Measurements from ENCODE around the gene EPHB6.

EPHB6 gene

GRCh38 chr7:142854372-142855113 lies at the start of gene EPHB6:
Gene EPHB6, plus strand, starts transcription at chr7:142855076. Its CDS starts 8,152 bp downstream, at chr7:142863228.
- peak; percentile 51 for DNase-seq (ENCODE audit: low spot score)

GRCh38 chr7:142805350-142806021 lies 49.4 kb upstream of the EPHB6 start:
- DNase-seq (ENCODE audit: low spot score): no peak

- DNase-seq (ENCODE audit: low spot score): no peak
Measured at GRCh38 chr7:142806022-142806356, 48.9 kb upstream of the EPHB6 start.

GRCh38 chr7:142806957-142807356 lies 47.9 kb upstream of the EPHB6 start:
- no peak for DNase-seq (ENCODE audit: low spot score)

GRCh38 chr7:142807855-142808460 lies 46.9 kb upstream of the EPHB6 start:
- DNase-seq (ENCODE audit: low spot score): peak; percentile 90

GRCh38 chr7:142808461-142808801 lies 46.4 kb upstream of the EPHB6 start:
- no peak for DNase-seq (ENCODE audit: low spot score)

GRCh38 chr7:142808802-142809583 lies 45.9 kb upstream of the EPHB6 start:
- peak; percentile 98 for DNase-seq (ENCODE audit: low spot score)

GRCh38 chr7:142809671-142810070 lies 45.2 kb upstream of the EPHB6 start:
- DNase-seq (ENCODE audit: low spot score): no peak

- DNase-seq (ENCODE audit: low spot score): peak; percentile 79
Measured at GRCh38 chr7:142811154-142811737, 43.6 kb upstream of the EPHB6 start.

- no peak for DNase-seq (ENCODE audit: low spot score)
Measured at GRCh38 chr7:142812437-142813215, 42.2 kb upstream of the EPHB6 start.

- DNase-seq (ENCODE audit: low spot score): no peak
Measured at GRCh38 chr7:142813226-142813625, 41.6 kb upstream of the EPHB6 start.

GRCh38 chr7:142813699-142814098 lies 41.2 kb upstream of the EPHB6 start:
- no peak for DNase-seq (ENCODE audit: low spot score)

GRCh38 chr7:142814451-142814850 lies 40.4 kb upstream of the EPHB6 start:
- no peak for DNase-seq (ENCODE audit: low spot score)

GRCh38 chr7:142815134-142815533 lies 39.7 kb upstream of the EPHB6 start:
- no peak for DNase-seq (ENCODE audit: low spot score)

GRCh38 chr7:142817506-142817905 lies 37.4 kb upstream of the EPHB6 start:
- no peak for DNase-seq (ENCODE audit: low spot score)

- DNase-seq (ENCODE audit: low spot score): no peak
Measured at GRCh38 chr7:142819530-142819929, 35.3 kb upstream of the EPHB6 start.

- DNase-seq (ENCODE audit: low spot score): no peak
Measured at GRCh38 chr7:142822714-142823113, 32.2 kb upstream of the EPHB6 start.

- no peak for DNase-seq (ENCODE audit: low spot score)
Measured at GRCh38 chr7:142827951-142828500, 26.9 kb upstream of the EPHB6 start.

- DNase-seq (ENCODE audit: low spot score): no peak
Measured at GRCh38 chr7:142832417-142832816, 22.5 kb upstream of the EPHB6 start.

- DNase-seq (ENCODE audit: low spot score): no peak
Measured at GRCh38 chr7:142833174-142834048, 21.5 kb upstream of the EPHB6 start.

All from activated CD4-positive, alpha-beta T cell treated with anti-CD3 and anti-CD28 coated beads, Interleukin-2, Interleukin-4, amounts not matched to agents 100 ng/mL and 50 ng/mL, durations not matched to agents 16 hours and 8 hours (primary cell).